ENCODE results near the gene REV1.

The REV1 gene

DNA sequence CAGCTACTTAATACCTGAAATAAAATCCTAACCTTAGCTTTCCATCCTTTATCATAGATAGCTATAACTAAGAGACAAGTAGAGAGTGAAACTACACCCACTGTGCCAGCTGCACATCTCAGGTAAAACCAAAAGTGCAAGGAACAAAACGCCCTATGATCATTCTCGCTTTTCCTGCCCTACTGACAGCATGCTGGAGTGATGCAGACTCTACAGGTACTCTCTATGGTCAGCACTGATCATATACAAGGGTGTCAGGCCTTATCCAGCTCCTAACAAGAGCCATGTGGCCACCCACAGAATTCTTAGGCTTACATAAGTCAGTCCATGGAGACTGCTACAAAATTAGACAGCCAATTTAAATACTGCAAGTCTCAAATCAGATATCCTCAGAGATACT is 45.6 kb downstream of the REV1 start:
- DNase-seq: no peak

DNA sequence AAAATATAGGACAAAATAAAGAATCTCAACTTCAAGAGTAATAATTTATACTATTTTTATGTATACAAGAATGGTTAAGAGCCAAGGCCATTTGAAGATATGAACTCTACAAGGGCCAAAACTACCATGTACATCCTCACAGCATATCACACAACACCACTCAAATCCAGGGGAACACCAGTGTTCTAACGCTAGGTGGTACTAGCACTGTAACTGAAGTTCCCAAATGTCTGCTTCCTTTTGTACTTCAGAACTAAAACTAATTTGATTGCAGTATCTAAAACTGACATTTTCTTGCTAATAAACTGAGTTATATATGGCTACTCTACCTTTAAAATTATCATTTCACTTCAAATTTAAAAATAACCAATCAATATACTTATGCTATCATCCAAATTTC is 47.0 kb downstream of the REV1 start:
- DNase-seq: peak; percentile 30 to 36

DNA sequence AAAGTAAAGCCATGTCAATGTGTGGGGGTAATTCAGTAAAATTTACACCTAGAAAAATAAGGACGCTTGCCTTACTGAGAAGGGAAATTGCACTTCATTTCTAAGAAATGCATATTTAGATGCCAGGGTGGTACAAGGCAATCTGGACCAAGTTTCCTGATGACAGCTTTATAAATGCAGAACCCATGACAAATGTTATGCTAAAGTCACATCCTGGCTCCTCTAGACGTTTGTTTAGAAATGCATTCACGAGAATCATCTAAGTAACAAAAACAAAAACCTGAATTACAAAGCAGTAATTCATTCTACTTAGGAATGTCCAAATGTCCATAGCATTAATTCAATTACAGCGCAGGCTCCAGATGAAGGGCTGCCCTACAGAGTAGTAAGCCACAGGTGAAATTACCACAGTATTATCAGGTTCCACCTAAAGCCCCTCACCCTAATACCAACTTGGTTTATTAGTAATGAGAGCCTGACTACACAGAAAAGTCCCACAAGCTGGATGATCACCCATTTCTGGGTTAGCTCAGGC is 49.8 kb downstream of the REV1 start:
- no peak for DNase-seq

DNA sequence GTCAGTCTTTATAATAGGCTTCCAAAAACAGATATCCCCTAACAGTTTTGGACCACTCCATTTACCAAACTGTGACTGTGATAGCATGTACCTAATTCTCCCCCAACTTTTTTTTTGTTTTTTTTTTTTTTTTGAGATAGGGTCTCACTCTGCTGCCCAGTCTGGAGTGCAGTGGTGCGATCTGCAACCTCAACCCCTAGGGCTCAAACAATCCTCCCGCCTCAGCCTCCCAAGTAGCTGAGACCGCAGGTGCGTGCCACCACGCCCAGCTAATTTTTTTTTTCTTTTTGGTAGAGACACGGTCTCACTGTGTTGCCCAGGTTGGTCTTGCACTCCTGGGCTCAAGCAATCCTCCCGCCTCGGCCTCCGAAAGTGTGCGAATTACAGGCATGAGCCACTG is 52.9 kb downstream of the REV1 start:
- DNase-seq: no peak

DNA sequence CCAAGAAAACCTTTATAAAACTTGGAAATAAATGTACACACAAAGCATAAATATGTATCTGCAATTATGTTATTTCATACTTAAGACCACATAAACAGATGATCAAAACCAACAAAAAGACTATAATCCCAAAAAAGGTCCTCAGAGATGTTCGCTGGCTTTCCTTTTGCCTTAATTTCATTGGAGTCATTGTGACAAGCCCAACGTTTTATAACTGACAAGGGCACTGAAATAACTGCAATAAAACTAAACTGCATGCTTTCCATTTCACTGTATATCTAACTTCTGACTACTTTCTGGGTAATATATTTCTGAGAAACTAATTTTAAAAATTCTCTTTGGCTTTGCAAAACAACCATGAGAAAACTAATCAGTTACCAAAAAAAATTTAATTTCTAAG is 56.5 kb downstream of the REV1 start:
- no peak for DNase-seq

DNA sequence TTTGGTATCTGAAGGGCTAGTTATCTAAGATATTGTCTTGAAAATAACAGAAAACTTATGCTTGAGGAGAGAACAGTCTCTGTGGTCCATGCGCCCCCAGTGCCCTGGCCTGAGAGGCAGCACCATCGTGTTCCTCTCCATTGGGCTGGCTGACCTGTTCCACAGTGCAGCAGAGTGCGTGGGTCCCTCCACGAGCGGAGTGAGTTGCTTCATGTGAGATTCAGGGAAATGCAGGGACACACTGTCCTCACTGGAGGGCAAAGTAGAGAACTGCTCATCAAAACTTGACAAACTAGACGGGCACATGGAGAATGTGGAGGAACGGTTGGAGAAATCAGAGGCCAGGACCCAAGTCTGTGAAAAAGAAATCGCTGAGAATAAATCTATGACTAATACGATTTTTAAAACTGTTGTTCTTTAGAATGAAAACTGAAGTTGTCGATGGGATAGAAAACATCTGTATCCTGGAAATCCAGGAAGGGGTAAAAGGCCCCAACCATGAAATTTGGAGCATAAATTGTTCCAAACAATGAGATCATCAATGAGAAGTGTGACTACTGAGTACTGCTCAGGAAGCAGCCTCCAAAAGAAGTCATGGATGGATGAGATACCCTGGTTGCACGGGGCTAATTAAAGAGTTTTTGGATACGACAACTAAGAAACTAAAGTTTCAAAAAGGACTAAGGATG is 58.1 kb downstream of the REV1 start:
- no peak for DNase-seq

DNA sequence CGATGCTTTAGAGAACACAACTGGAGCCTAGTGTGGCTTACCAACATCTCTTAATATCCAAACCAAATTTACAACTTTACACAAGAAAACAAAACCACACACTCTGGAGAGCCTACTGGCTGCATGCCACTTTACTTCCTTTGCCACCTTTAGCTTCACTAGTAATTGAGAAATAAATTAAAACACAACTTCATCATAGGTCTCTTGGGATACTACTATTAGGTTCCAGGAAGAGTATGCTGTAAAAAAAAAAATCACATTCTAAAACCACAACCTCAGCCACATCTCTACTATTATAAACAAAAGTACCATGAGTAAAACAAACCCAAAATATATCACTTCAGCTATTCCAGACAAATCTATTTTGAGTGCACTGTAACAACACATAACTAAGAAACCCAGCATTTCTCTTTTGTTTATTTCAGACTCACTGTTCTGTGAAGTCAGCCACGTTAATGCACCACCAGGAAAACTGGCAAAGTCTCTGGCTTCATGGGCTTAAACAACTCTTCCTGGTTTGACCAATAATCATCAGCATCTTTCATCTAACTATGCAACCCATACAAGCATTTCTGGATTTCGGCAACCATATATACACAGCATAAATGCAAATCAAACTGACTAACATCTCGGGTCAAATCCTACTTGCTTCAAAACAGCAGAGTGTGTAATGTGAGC is 59.1 kb downstream of the REV1 start:
- DNase-seq: no peak

DNA sequence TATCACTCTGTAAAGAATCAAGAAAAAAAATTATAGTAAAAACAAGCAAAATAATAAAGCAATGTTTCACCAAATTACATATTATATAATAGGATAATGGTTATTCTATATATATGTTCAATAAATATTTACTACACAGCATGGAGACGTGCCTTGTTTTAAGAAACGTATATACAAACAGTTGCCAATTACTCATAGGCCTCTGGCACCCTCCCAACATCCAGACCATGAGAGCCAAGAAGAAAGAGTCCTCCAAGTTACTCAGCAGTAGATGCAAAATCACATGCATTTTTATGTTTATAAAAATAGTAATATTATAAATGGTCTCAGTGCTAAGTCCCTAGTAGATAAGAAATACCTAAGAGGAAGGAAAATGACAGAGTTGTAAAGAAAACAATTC is 64.8 kb downstream of the REV1 start:
- no peak for DNase-seq

DNA sequence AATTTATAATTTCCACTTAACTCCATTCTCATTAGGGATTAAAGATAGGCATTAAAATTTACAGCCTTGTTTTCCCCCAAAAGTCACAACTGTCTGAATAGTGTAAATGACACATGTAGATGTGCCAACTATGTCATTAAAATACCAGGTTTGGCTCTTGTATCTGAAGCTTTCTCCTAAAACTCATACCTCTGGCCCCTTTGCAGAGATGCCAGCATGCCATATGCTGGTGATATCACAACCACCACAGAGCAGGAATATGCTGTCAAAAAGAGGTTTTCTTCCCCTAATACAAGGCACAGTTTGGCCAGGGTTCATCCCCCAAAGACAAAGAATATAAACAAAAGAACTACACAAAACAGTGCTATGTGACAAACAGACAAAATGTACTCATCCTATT is 65.4 kb downstream of the REV1 start:
- DNase-seq: no peak

DNA sequence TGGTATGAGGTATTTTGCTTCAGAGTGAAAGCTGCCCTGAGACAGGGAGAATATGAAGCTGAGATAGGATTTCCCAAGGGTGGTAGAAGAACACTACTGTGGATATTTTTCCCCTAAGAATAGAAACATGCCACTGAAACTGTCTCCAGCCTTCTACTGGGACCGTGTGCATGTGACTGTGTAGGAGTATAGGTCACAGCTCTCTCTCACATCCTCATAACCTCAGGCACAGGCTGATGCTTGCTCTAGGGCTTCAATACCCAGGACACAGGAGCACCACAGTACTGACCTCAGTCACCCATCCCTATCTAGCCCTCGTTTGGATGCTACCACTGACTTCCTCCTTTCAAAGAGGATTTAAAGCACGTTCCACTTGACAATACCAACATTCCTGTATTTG is 67.2 kb downstream of the REV1 start:
- DNase-seq: no peak

DNA sequence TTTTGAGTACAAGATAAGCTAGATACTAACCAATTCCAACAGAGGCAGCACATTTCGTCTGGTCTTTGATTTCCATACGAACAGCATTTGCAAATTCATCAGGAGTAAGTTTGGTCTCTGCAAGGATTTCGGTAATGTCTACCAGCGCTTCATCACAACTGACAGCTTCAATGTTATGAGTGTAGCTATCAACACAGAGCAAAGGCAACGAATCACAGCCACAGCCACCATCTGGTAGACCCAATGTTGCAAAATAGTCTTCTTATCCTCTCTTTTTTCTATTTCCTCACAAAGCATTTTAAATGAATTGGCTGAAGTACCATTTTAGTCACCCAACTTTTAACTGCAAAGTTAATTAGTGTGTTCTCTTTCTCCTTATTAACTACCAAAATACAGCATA is 68.3 kb downstream of the REV1 start:
- no peak for DNase-seq

DNA sequence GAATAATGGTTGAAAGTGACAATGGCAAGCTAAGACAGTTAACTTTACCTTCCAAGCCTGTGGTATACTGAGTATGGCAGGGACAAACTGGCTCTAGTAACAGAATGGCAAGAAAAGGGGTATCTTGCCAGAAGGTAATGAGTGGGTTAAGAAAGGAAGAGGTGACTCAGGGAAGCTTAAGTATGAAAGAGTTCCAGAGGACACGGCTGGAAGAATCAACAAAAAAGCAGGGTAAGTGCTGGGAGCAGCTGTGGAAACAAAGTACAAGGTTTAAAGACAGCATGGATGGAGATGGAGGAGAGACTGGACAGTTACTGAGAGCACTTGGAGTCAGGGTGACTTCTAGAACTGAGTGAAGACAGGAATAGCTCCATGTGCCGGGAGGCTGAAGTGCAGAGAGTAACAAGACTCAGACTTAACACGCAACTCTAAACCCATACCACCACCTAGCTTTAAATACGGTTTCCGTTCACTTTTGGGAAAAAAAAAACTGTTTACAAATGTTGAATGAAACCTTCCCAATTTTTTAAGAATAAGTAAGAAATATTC is 69.0 kb downstream of the REV1 start:
- DNase-seq: no peak

DNA sequence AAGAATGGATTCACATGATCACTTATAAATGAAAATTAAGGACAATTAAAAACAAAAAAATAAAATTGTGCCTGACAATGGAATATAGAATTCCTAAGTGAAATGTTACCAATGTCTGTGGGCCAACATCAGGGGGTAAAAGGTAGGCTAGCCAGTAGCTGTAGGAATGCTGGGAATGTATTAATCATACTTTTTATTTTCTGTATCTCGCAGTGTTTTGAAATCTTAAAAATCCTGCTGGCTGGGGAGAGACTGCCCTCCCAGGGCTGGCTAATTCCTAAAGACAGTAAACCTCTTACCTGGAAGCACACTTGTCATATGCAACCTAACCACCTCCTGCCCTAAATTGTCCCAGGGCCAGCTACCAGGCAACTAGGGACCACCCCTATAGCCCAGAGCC is 69.8 kb downstream of the REV1 start:
- no peak for DNase-seq

DNA sequence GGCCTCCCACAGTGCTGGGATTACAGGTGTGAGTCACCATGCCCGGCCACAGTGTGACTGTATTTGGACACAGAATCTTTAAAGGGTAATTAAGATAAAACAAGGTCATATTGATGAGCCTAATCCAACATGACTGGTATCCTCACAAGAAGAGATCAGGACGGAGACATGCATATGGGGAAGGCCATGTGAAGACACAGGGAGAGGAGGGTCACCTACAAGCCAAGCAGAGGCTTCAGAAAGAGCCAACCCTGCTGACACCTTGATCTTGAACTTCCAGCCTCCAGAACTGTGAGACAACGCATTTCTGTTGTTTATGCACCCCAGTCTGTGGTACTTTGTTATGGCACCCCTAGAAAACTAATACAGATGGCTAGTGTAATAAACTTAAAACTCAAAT is 72.4 kb downstream of the REV1 start:
- DNase-seq: no peak

DNA sequence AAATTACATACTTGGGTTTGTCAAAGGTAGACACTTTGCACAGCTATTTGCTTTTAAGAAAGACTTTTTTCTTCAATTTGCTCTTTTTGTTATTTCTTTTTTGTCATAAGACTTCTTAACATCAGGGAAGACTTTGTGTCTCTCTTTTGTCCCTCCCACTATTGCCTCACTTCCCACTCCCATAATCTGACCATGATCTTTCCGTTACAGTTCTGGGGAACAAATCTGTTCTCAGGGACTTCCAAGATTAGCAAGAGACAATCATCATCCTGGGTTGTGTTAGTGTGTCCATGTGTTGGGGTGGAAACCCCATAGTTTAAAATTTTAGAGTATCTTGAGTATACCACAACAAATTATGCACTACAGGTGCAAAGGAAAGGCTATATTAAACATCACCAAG is 75.3 kb downstream of the REV1 start:
- no peak for DNase-seq

DNA sequence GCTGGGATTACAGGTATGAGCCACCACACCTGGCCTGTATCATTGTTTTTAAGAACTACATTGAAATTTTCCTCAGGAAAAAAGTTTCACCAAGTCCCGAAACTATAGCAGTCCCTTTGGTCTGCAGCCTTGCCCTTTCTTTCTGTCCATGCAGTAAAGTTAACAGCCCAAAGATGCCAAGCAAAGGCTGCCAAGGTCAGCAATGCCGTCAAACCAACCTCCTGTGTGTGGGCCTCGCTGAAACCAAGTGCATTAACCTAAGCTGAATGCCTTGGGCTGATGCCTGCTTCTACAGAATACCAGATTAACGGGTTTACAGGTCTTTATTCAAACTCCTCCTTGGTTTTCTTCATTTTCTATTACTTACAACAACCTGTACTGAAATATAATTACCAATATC is 79.5 kb downstream of the REV1 start:
- DNase-seq: no peak

DNA sequence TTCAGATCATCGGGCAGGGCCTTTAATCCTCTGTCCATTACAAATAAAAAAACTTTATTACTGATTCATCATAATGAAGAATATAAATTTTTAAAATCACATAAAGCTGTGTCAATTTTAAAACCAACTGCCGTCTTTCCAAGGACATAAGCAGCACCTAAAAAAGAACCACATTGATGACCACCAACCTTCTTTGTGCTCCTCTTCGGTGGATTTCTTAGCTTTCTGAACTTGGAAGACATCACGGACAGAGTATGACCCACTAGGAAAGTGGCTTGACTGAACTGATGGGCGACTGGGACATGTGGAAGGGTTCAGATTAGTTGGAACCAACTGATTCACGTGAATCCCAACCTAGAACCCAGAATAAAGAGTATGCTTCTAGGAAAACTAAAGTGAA is 83.7 kb downstream of the REV1 start:
- no peak for DNase-seq

DNA sequence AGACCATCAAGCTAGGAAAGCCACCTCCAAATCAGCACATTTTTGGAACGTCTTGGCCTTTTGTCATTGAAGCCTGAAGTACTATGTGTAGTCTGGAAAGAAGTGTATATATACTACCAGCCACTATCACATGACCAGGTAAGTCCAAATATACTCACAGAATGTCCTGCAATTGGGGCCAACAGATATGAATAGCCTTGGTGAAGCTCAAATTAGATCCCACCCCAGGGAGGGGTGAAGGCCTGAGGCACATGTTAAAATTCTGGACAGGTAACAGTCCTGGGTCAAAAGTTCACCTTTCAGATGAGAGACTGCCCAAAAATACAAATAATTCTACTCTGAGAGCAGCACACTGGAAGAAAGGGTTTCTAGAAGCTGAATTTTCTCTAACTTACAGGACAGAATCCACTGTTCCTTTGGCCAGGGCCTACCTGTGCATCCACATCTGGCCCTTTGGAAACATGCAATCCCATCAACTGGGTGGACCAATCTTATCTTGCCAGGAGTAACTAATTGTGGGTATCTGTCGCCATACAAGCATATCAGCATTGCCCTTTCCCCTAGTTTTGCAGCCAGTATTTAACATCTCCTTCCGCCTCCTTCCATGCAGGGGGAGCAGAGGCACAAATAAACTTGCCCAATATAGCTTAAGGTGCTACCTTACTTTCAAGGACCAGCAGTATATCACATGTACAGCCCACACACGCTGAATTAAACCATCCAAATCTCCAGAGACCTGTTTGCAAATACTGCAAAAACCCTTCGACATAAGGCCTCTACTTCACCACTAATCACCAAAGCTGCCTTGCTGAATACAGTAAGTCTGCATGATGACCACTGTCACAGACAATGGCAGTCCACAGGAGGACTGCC is 84.8 kb downstream of the REV1 start:
- DNase-seq: no peak

DNA sequence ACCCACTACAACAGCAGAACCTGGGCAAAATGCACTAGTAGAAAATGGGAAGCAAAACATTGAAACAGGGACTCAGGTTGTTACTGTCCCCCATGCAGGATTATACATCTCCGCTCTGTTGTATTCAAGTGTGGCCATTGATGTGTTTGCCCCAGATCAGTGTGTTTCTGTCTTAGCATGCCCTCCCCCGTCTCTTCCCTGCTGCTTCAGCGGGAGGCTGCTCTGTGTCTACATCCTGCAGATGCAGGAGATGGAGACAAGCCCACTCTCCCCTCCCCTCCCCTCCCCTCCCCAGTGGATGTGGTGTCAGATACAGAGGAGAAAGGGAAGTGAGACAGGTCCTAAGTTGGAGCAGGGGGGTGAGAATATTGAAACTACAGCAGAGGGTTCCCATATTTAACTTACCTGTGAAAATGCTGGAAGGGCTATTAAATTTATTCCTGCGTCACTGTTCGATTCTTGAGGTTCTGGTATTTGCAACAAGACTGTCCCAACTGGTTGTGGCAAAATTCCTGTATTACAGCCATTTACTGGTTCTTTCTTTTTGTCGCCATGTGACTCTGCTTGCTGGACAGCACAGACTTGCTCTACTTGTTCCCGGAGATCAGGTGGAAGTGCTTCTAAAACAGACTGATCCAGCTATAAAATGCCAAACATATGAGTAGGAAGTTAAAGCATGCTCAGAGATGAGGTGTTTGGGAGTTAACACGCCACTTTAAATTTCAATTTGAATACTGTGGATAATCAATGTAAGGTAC is 85.6 kb downstream of the REV1 start:
- peak; percentile 12 to 40 for DNase-seq

DNA sequence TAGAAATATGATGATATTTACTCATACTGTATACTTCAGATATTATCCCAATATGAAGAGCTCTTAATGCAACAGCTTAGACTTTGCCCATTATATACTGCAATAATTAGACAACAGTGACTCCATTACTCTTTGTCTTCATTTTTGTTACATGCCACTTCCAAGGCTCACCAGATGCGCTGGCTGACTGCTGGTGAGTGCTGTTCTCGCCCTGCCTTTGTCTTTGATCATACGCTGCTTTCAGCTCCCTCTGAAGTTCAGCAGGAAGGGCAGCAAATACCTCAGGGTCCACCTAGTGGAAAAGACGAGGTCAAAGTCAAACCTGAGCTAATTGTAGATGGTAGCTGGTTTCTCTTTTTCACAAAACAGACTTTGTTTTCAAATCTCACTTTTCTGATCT is 86.3 kb downstream of the REV1 start:
- DNase-seq: peak in 1 of 2 experiments; percentile 7

DNA sequence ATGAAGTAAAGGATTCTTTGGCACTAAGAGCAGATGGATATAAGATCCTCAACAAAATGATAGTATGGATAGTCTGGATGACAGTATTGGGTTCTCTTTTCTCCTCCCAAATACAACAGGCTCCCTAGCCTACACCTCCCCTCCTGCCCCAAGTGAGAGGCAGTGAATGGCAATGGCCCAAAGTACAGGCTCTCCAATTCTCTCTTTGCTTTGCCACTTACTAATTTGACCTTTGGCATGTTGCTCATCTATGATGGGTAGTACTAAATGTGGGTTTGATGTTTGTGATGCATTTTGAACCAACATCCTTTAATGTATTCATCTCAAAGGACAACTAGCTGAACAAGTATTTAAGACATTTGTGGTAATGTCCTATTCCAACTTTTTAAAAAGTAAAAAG is 86.7 kb downstream of the REV1 start:
- DNase-seq: no peak

DNA sequence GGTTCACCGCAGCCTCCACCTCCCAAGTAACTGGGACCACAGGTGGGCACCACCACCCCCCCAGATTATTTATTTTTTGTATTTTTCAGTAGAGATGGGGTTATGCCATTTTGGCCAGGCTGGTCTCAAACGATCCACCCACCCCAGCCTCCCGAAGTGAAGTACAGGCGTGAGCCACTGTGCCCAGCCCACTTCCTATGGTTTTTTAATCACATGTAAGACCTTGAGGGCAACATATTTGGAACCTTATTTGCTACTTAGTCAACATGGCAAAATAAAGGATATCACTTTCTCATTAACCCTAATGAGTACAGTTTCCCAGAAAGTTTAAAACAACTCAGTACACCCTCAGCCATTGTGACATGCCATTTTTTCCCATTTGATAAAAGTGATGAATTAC is 88.0 kb downstream of the REV1 start:
- no peak for DNase-seq

DNA sequence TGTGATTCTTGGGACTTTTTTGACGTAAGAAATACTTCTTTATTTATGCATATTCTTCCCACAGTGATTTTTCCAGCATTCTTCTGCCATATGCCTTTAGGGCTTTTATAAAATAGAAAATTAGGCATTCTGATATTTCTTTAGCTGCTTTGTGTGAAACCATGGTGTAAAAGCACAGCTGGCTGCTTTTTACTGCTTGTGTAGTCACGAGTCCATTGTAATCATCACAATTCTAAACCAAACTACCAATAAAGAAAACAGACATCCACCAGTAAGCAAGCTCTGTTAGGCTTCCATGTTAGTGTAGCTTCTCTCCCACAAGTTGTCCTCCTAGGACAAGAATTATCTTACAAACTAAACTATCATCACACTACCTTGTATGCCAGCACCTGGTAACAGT is 90.0 kb downstream of the REV1 start:
- DNase-seq: no peak

All from Kasumi-1 (cell line).